ENCODE results near the gene WDR20.

The WDR20 gene

GRCh38 chr14:102246071-102246470 is 106.4 kb downstream of the WDR20 start:
- FAIRE-seq: no peak

- FAIRE-seq: no peak
Measured at GRCh38 chr14:102248121-102248520, 108.4 kb downstream of the WDR20 start.

GRCh38 chr14:102249041-102249440 is 109.3 kb downstream of the WDR20 start:
- FAIRE-seq: no peak

- FAIRE-seq: no peak
Measured at GRCh38 chr14:102249981-102250380, 110.3 kb downstream of the WDR20 start.

- FAIRE-seq: no peak
Measured at GRCh38 chr14:102250636-102251035, 110.9 kb downstream of the WDR20 start.

- no peak for FAIRE-seq
Measured at GRCh38 chr14:102251161-102251560, 111.5 kb downstream of the WDR20 start.

GRCh38 chr14:102252834-102253801 is 113.4 kb downstream of the WDR20 start:
- no peak for FAIRE-seq

GRCh38 chr14:102255401-102256190 is 115.9 kb downstream of the WDR20 start:
- no peak for FAIRE-seq

- FAIRE-seq: no peak
Measured at GRCh38 chr14:102256716-102257115, 117.0 kb downstream of the WDR20 start.

- FAIRE-seq: no peak
Measured at GRCh38 chr14:102258136-102258535, 118.4 kb downstream of the WDR20 start.

Measured in endometrium (tissue), 2 donors.